HG02973 (cell line): ENCODE measurements around the gene CCNY.

Source experiments
- ATAC-seq: cut with Tn5 transposase; IDR thresholded peaks from one replicate; pipeline ENCODE4 v1.9.1; 2021; ENCODE audit warnings: moderate library complexity; ENCODE audit not compliant: unreplicated experiment

Gene CCNY

DNA sequence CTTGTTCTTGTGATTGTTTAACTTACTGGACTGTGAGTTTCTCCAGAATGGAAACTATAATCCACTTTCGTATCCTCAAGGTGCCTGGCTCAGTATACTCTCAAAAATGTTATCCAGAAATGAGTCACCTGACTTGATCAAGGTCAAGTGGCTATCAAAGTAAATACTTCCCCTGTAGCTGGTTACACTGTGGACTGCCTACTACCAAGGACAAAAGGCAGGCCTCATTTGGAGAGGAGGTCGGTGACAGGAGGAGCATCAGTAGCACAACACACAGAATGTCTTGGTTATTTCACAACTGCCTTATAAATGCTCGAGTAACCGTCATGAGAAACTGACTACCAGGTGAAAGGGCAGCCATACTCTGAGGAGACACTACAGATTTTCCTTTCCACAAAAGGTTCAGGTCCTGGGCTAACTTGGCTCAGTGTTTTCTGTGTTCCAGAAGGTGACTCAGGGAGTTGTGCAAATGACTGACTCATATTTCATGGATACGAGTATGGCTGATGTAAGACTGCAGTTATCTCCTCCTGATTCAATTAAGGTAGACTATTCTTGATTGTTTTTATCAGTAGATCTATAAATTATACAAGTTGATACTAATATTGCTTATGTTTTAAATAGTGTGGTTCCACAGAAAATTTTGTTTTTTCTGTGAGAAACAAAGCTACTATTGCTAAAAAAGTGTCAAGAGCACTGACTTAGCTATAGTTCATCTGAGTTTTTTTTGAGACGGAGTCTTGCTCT lies 4.2 kb upstream of the CCNY start:
- ATAC-seq: no peak

DNA sequence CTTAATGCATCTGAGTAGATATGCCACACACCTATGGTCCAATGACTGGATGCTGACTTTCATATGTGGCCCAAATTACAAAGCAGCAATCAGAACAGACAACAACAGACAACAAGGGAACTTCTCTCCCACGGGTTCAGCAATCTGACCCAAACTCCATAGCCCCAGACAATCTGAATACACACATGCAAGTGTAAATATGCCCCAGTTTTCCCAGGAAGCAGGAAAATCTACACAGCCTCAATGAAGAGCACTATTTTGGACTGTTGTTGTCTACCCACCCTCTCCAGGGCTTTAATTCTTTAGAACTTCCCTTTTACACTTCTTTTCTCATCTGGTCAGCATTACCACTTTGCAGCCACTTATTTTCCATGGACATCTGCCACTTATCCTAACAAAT lies 2.0 kb upstream of the CCNY start:
- ATAC-seq: no peak

DNA sequence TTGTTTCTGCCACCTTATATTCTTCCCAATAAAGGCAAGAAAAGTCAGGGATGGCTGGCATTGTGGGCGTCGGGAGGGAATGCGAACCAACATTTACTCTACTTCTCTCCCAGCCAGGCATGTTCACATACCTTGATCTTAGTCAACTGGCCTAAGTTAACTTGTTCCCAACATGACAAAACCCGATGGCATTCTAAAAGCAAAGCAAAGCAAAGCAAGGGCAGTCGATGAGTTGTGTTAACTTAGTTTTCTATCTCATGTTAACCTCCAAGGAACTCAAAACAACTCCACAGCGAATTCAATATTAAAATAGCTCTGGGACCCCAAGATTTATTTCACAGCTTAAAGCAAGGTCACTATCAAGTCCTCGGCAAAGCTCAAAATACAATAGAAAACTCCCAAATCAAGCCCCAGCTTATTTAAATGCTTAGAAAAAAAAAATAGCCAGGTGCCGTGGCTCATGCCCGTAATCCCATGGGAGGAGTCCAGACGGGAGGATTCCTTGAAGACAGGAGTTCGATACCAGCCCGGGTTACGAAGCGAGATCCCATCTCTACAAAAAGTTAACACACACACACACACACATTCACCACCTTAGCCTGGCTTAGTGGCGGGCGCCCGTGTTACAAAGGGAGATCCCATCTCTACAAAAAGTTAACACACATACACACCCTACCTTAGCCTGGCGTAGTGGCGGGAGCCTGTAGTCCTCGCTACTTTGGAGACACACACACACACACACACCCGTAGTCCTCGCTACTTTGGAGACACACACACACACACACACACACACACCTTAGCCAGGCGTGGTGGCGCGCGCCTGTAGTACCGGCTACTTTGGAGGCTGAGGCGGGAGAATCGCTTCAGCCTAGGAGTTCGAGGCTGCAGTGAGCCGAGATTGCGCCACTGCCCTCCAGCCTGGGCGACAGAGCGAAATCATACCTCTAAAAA lies 901 bp upstream of the CCNY start:
- no peak for ATAC-seq

DNA sequence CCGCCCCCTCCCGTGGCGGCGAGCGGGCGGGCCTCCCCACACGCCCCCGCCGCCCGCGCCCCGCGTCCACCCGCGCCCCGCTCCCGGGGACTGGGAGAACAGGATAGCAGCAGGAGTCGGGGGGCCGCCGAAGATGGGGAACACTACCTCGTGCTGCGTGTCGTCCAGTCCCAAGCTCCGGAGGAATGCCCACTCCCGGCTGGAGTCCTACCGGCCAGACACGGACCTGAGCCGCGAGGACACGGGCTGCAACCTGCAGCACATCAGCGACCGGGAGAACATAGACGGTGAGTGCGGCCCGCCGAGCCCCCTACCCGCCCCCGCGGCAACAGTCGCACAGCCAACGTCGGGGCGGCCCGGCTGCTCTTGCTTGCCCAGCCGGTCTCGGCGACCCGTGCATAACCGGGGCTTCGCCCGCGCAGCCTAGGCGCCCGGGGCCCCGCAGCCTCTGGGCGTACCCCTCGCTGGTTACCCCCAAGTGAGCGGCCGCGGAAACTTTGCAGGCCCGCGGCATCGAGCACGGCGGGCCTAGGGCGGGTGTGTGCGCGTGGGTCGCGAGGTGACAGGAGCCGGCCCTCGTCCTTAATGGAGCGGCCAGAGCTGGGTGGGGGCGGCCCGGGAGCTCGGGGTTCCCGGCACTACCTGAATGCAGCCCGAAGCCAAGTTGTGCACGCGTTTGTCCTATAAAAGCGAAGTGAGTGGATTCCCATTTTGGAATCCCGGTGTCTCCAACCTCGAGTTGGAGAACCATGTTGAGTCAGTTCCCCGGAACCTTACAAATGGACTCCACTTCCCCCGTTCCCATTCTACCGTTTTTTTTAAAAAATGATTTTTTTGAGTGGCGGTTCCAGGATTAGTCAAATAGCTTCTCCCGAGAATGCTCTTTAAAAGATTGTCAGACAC lies 863 bp downstream of the CCNY start:
- ATAC-seq: no peak

DNA sequence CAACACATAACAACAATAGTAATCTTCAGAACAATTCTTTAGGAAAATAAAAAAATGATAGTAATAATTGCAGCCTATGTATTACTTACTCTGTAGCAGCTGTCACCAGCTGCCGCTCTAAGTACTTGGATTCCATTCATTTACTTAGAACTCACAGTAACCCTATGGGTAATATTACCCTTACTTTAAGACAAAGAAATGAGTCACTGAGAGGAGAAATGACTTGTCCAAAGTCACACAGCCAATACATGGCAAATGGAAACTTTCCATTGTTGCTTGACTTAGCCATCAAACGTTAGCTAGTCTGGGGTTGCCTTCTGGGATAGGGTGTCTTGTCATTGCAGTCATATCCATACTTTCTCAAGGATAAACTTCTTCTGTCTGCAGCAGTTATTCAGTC lies 3.6 kb downstream of the CCNY start:
- ATAC-seq: peak; percentile 61

DNA sequence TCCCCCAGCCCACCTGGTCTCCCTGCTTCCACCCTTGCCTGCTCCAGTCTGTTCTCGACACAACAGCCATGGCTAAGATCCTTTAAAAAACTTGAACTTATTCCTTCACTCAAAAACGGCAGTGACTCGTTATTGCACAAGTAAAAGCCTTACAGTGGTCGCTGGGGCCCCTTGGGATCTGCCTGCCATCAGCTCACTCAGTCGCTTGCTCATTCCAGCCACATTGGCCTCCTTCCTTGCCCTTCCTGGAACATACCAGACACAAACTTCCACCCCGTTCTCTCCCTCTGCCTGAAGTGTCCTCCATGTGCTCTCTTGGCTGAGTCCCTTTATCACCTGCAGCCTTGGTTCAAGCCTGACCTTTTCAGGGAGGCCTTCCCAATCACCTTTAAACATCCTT lies 4.7 kb downstream of the CCNY start:
- no peak for ATAC-seq

DNA sequence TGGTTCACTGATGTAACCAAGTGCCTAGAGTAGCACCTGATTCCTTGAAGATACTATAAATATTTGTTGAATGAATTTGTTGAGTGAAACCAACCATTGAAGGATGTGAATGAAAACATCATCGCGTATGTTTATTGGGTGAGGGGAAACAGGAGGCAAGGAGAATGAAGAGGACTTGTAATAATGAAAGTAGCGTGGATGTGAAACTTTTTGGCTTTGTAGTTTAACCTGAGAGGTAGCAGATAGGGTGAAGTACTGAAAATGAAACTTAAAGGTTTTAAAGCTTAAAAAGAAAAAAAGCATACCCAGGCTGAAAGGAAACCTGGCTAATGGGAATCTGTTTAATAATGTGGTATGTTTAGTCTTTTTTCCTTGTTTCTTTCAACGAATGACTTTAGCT lies 5.2 kb downstream of the CCNY start:
- peak; percentile 70 for ATAC-seq

DNA sequence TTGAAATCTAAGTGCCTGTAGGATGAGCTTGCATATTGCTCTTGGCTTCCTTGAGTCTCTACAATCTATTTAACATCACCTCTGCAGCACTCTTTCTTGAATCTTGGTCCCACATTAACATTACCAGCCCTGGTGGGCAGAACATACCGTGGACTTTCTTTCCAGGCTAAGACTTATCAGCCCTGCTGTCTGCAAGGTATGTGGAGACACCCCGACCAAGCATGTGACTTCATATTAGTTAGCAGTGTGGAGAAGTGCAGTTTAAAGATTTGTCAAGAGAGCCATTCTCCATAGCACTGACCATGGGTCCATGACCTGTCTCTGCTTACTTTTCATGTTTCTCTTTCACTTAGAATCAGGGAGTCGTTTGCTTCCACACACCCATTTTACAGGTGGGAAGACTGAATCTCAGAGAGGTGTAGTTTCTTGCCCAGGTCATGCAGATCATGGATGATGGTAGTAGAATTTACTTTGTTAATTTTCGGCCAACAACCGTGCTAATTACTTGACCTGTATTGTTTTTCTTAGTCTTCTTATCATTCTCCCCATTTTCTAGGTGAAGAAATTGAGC lies 6.0 kb downstream of the CCNY start:
- no peak for ATAC-seq

DNA sequence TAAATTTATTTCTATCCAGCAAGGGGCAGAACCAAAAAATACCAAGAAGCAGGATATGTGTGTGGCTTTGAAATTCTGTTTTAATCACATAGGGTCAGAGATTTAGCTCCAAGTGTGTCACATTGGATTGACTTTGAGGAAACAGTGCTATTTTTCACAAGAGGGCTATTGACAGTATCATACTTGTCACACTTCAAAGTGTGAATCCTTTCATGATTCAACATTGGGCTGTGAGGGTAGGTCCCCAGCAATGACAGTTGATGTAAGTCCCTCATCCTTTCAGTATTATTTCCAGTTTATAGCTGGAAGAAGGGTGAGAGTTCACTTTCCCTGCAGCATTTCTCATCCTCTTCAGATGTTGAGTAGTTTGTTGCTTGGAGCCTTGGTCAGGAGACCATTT lies 7.4 kb downstream of the CCNY start:
- no peak for ATAC-seq

DNA sequence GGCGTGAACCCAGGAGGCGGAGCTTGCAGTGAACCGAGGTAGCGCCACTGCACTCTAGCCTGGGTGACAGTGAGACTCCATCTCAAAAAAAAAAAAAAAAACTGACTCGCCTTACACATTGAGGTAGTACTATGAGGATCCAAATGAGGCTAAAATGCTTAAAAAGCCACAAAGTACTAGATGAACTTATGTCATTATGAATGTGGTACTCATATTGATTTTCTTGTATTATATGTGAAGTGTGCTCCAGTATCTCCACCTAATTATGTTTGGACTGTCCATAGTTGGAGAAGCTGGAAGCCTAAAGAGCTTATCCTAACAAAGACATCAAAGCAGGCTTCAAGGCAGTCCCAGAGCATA lies 9.1 kb downstream of the CCNY start:
- ATAC-seq: no peak

DNA sequence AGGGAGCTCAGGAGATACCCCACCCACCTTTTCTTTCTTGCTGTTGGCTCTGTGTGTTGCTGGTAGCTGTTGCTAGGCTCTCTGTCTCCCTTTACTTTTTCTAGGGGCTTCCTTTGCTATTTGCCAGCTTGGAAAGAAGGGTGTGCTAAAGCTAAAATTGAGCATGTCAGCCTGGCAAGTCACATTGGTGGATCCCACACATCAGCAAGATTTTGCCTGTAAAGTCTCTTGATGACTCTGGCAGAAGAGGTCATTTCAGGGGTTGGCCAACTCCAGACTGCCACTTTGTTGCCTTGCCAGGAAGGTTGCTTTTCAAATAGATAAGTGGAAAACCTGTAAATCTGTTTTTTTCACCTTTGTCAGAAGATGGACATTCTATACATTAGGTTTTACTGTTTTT lies 9.9 kb downstream of the CCNY start:
- ATAC-seq: no peak

DNA sequence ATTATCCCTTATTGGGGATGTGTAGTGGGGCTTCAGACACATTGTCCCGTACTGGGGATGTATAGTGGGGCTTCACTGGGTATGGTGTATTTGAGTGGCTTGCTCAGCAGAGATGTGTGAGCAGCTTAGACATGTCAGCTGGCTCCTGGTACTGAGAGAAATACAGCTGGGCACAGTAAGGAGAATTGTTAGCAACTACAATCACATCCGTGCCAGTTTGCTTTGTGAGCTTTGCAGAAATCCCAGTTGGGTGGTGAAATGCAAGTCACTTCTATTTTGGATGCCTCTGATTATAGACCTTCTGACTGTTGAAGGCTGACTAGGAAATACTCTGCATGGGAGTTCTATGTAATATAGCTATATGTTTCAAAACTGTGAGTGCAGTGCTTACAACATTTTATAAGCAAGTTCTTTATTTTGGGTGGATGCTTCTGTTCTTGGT lies 10.8 kb downstream of the CCNY start:
- ATAC-seq: no peak

DNA sequence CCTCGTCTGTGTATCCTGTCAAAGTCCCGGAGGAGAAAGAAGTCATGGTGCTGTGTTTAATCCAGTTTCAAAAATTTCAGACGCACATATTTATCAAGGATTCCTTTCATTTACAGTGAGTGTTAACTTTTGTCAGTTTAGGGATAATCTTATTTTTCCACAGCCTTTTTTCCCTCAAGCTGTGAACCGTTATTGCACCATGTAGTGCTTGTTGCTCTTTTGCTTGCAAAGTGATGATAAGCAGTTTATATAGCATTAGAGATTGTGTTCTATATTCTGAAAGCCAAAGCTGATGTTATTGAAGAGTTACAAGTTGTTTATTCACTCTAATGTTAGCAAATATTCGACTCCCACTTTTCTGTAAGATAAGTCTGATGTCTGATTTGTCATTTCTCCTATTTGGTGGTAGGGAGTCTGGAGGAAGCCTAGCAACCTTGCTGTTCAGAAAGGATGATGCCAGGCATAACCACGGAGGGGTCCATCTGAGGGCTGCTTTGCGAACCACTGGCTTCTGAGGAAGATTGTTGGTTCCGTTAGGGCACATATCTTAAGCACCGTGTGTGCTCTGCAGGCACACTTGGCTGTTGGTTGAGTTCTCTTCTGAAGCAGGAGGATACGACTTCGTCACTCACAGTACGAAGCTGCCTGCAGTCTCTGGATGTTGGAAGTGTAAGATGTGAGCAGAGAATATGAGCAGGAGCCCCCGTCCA lies 11.7 kb downstream of the CCNY start:
- ATAC-seq: no peak

DNA sequence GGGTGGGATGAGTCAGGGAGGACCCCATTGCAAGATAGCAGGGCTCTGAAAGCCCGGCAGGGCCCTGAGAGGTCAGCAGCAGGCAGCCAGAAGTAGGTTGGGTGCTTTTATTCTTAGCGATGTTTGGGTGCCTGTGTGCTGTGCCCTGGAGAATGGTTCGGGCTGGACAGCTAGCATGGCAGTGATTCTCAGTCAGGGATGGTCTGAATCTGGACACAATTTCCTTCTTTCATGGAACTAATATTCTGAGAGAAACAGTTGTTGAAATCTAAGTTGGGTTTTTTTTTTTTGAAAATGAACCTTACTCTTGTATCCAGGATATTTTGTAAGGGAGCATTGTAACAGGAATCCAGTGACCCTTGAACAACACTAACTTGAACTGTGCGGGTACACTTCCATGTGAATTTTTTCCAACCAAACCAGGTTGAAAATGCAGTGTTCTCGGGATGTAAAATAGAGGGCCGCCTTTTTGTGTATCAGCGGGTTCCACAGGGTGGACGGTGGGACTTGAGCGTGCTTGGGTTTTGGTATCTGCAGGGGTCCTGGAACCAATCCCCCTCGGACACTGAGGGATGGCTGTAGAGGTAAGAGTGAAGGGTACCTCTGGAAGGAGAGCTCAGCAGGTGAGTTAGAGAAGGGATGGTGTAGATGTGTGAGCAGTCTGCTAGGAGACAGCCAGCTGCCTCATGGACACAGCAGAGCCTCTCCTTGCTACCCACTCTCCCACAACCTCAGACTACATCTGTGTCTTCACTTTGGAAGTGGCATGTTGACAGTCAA lies 12.5 kb downstream of the CCNY start:
- ATAC-seq: no peak

DNA sequence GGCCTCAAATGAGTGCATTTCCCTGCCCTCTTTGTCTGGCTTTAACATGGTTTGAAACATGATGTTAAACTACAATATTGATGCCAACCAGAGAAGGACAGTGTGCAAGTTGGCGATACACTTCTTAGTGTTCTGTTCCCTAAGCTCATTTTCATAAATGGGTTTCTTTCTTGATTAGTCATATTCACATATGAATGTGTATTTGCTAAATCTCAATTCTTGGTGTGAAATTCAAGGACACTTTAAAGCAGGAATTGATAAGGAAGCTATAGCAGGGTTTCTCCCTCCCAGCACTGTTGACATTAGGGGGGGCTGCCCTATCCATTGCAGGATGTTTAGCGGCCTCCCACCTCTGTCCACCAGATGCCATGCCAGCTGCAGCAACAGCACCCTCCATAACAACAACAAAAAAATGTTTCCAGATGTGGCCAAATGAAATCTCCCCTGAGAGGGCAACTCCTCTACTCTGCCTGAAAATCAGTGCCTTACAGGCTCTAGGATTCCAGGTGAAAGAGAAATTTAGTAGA lies 13.1 kb downstream of the CCNY start:
- ATAC-seq: no peak

DNA sequence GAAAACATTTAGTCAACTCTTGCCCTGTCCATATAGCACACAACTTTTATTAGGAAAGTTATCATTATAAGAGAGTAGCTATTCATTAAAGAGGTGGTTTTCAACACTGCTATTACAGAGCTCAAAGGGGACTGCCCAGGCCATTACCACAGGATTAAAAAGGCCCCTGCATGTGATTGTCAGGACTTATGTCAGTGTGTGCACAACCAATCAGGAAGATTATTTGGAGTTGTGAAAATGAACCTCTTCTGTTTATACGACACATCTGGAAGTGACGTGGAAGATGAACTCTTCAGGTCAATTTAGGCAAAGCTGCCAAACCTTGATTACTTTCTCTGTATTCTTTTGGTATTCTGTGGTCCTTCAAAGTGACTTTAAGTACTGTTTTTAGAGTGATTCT lies 14.7 kb downstream of the CCNY start:
- ATAC-seq: no peak

DNA sequence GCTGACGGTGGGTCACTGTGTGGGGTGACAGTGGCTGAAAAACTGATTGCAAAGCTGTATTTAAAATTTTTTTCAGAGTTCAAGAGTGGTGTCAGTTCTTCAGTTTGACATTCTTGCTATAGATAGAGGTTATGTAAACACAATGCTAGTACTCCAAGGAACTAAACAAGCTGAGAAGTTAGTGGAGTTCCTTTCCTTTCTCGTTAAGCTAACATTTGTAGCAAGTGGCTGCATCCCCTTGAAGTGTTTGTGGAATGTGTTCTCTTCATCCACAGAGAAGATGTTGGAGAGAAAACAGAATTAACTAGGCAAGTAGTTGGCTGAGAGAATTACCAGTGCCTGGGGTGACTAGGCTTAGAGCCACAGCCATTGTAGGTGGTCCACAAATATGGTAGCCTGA lies 15.8 kb downstream of the CCNY start:
- ATAC-seq: no peak

DNA sequence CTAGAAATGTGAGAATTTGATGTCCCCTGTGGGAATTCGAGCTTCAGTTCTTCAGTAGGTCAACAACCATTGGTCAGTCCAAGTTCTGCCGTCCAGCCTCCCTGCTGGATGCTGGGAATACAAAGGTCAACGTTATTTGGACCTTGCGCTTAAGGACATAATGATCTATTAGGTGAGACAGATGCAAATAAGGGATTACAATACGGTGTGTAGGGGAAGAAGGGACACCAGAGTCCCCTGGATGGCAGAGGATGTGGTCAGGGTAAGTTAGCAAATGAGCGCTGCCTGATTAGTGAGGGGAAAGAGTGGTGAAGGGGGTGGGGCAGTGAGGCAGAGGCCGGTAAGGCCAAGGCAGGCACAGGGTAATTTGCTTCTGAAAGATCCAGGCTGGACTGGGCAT lies 16.2 kb downstream of the CCNY start:
- no peak for ATAC-seq

DNA sequence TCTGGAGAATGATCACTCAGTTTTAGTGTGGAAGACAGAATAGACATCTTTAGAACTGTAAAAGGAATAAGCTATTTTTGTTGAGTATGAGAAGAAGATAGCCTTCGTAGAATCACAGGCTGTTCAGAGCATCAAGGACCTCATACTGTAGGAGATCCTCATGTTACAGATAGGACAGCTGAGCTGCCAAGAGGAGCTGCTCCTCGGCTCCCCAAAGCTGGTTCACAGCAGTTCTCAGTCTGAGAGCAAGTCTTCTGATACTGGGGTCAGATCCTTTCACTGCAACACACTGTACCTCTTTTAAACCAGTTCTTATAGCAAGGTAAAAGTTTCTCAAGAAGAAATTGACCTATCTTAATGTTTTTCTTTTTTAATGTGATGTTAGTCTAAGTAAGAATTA lies 17.1 kb downstream of the CCNY start:
- ATAC-seq: no peak
